H1 (cell line): ENCODE results near the gene AK2. TPM values are rescaled to one million over a fixed set of nuclear protein-coding genes. Genes with fewer than 3 reads are reported as not detected.

ENCODE experiments used
- CTCF ChIA-PET: fragments of 300-600 bp; sonication (Branson Sonifier 250); formaldehyde crosslinking; loops from one replicate; lab custom pipeline; 2021; ENCODE audit not compliant: partially characterized antibody; lab: Charles Lee
- POLR2A ChIA-PET: fragments of 300-600 bp; sonication (Branson Sonifier 250); formaldehyde crosslinking; loops from one replicate; lab custom pipeline; 2021; ENCODE audit warnings: inconsistent platforms; ENCODE audit not compliant: partially characterized antibody; lab: Charles Lee
- DNase-seq, 2 experiments: peaks; one replicate each; pipeline versions ENCODE4 v3.0.0 to v3.0.0-alpha.2; 2010 to 2022; ENCODE audit warnings: low spot score in 2 of 2, low read depth in 1 of 2, mixed read lengths in 1 of 2
- FAIRE-seq: peaks from 2 replicates; lab custom pipeline; 2011; peaks lifted over from hg19 to GRCh38; lab: Jason Lieb, UNC
- H2AFZ ChIP-seq: 2 replicates; pipeline ENCODE4 v1.8.1; 2012; ENCODE audit warnings: low read length, inconsistent platforms
- H2AK5ac ChIP-seq: 2 replicates; pipeline ENCODE4 v1.6.1; 2013; ENCODE audit warnings: low read depth, low read length
- H2BK120ac ChIP-seq: replicated peaks from 2 replicates; pipeline ENCODE3; 2013; ENCODE audit warnings: low read depth, low read length, inconsistent platforms
- H2BK12ac ChIP-seq: 2 replicates; pipeline ENCODE4 v1.6.1; 2013; ENCODE audit warnings: low read depth, low read length
- H2BK15ac ChIP-seq: 2 replicates; pipeline ENCODE4 v1.6.1; 2013; ENCODE audit warnings: low read length
- H2BK20ac ChIP-seq: 2 replicates; pipeline ENCODE4 v1.6.1; 2013; ENCODE audit warnings: low read length
- H2BK5ac ChIP-seq: 2 replicates; pipeline ENCODE4 v1.6.1; 2013; ENCODE audit warnings: low read depth, low read length
- H3K14ac ChIP-seq: 2 replicates; pipeline ENCODE4 v1.6.1; 2013; ENCODE audit warnings: inconsistent platforms; ENCODE audit not compliant: insufficient read length
- H3K18ac ChIP-seq: 2 replicates; pipeline ENCODE4 v1.6.1; 2013; ENCODE audit warnings: low read length; ENCODE audit errors: extremely low read depth
- H3K23ac ChIP-seq: 2 replicates; pipeline ENCODE4 v1.6.1; 2013; ENCODE audit warnings: inconsistent platforms; ENCODE audit not compliant: insufficient read length
- H3K23me2 ChIP-seq: 2 replicates; pipeline ENCODE4 v1.6.1; 2013; ENCODE audit warnings: low read depth, low read length
- H3K27ac ChIP-seq: 2 replicates; pipeline ENCODE4 v1.6.1; 2011; ENCODE audit warnings: low read depth, low read length, inconsistent platforms
- H3K27me3 ChIP-seq, 4 experiments: replicated peaks in 1 of 4; 1 replicate in 1 of 4; 2 replicates in 3 of 4; pipeline versions ENCODE4 v1.6.1 to v1.8.1; 2011 to 2013; ENCODE audit warnings: low read length in 3 of 4, mild to moderate bottlenecking in 3 of 4, inconsistent platforms in 2 of 4, mixed read lengths in 2 of 4, moderate library complexity in 1 of 4; ENCODE audit not compliant: control insufficient read depth in 3 of 4, insufficient read depth in 3 of 4; ENCODE audit errors: extremely low read depth in 1 of 4
- H3K36me3 ChIP-seq, 4 experiments: 2 replicates each; pipeline versions ENCODE4 v1.6.1 to v1.8.1; 2011 to 2013; ENCODE audit warnings: mild to moderate bottlenecking in 4 of 4, low read length in 3 of 4, moderate library complexity in 2 of 4, control low read depth in 1 of 4, inconsistent platforms in 1 of 4; ENCODE audit not compliant: insufficient read depth in 4 of 4, control insufficient read depth in 2 of 4
- H3K4ac ChIP-seq: replicated peaks from 2 replicates; pipeline ENCODE3; 2013; ENCODE audit warnings: low read length, low read depth, mixed read lengths, inconsistent platforms; ENCODE audit not compliant: insufficient read length
- H3K4me1 ChIP-seq, 4 experiments: replicated peaks in 1 of 4; 1 replicate in 1 of 4; 2 replicates in 3 of 4; pipeline versions ENCODE4 v1.6.1 to v1.8.1; 2011 to 2013; ENCODE audit warnings: low read length in 3 of 4, inconsistent platforms in 2 of 4, mixed read lengths in 1 of 4; ENCODE audit not compliant: insufficient read depth in 4 of 4, control insufficient read depth in 3 of 4
- H3K4me2 ChIP-seq, 2 experiments: 2 replicates each; pipeline versions ENCODE4 v1.6.1 to v1.8.1; 2011 to 2013; ENCODE audit warnings: low read depth in 2 of 2, low read length in 2 of 2, control low read depth in 1 of 2, inconsistent platforms in 1 of 2, mild to moderate bottlenecking in 1 of 2; ENCODE audit not compliant: insufficient read depth in 1 of 2
- H3K4me3 ChIP-seq, 4 experiments: fragments of 200-600, 300-600 bp in 1 of 4; sonication (generic), shearing (Covaris generic), sonication (Bioruptor Twin) in 1 of 4; 2 replicates each; pipeline versions ENCODE4 v1.5.1 to v1.8.1; 2011 to 2016; ENCODE audit warnings: low read length in 4 of 4, low read depth in 3 of 4, control low read depth in 2 of 4, inconsistent platforms in 2 of 4, mild to moderate bottlenecking in 2 of 4, mixed read lengths in 1 of 4, moderate library complexity in 1 of 4; ENCODE audit not compliant: insufficient read depth in 2 of 4; ENCODE audit errors: extremely low read depth in 1 of 4
- H3K56ac ChIP-seq: replicated peaks from 2 replicates; pipeline ENCODE3; 2013; ENCODE audit warnings: low read depth, mild to moderate bottlenecking, mixed read lengths, low read length, inconsistent platforms; ENCODE audit not compliant: insufficient read length
- H3K79me1 ChIP-seq: 2 replicates; pipeline ENCODE4 v1.6.1; 2013; ENCODE audit warnings: low read depth, low read length, control low read depth
- H3K79me2 ChIP-seq, 2 experiments: 2 replicates each; pipeline versions ENCODE4 v1.6.1 to v1.8.1; 2012 to 2013; ENCODE audit warnings: low read length in 2 of 2, mild to moderate bottlenecking in 2 of 2, inconsistent platforms in 1 of 2; ENCODE audit not compliant: insufficient read depth in 2 of 2, control insufficient read depth in 1 of 2
- H3K9ac ChIP-seq, 4 experiments: replicated peaks in 1 of 4; 1 replicate in 1 of 4; 2 replicates in 3 of 4; pipeline versions ENCODE4 v1.6.1 to v1.8.1; 2011 to 2013; ENCODE audit warnings: low read depth in 3 of 4, low read length in 3 of 4, control low read depth in 2 of 4, mild to moderate bottlenecking in 2 of 4, moderate library complexity in 2 of 4, inconsistent platforms in 1 of 4; ENCODE audit errors: extremely low read depth in 1 of 4
- H3K9me3 ChIP-seq, 2 experiments: 2 replicates each; pipeline versions ENCODE4 v1.6.1 to v1.8.1; 2012 to 2013; ENCODE audit warnings: mild to moderate bottlenecking in 2 of 2, moderate library complexity in 2 of 2, control low read depth in 1 of 2, inconsistent platforms in 1 of 2, low read depth in 1 of 2, low read length in 1 of 2, mixed read lengths in 1 of 2; ENCODE audit not compliant: insufficient read depth in 2 of 2
- H4K20me1 ChIP-seq, 2 experiments: replicated peaks in 1 of 2; 2 replicates each; pipeline versions ENCODE3 to v1.8.1; 2011 to 2013; ENCODE audit warnings: inconsistent platforms in 2 of 2, low read length in 2 of 2, mild to moderate bottlenecking in 1 of 2; ENCODE audit not compliant: insufficient read depth in 2 of 2, control insufficient read depth in 1 of 2
- H4K5ac ChIP-seq: 2 replicates; pipeline ENCODE4 v1.6.1; 2013; ENCODE audit warnings: low read length, low read depth, mixed read lengths, inconsistent platforms; ENCODE audit not compliant: insufficient read length
- H4K8ac ChIP-seq: 2 replicates; pipeline ENCODE4 v1.8.0; 2013; ENCODE audit warnings: mild to moderate bottlenecking, moderate library complexity, low read length, inconsistent platforms; ENCODE audit not compliant: insufficient read depth; ENCODE audit errors: extremely low read depth
- H4K91ac ChIP-seq: replicated peaks from 2 replicates; pipeline ENCODE3; 2013; ENCODE audit warnings: low read length, mixed read lengths, inconsistent platforms; ENCODE audit not compliant: insufficient read length
- CBX8 ChIP-seq: fragments of 300-800, 300-1000 bp; sonication (generic); IDR thresholded peaks from 2 replicates; pipeline ENCODE4 v1.7.1; 2016; ENCODE audit warnings: low read depth, low read length, borderline replicate concordance
- CEBPB ChIP-seq: IDR thresholded peaks from 2 replicates; pipeline ENCODE4 v1.6.1; 2012; ENCODE audit warnings: low read depth, low read length
- KDM4A ChIP-seq: IDR thresholded peaks from one replicate; pipeline ENCODE4 v1.7.1; 2012; ENCODE audit warnings: low read depth, mild to moderate bottlenecking, moderate library complexity, low read length, inconsistent platforms; ENCODE audit not compliant: severe bottlenecking
- PHF8 ChIP-seq: fragments of 200-600 bp; sonication (generic); conservative IDR thresholded peaks from 2 replicates; pipeline ENCODE4 v1.7.1; 2012; ENCODE audit warnings: low read depth, mild to moderate bottlenecking, inconsistent platforms, low read length, moderate library complexity
- POLR2A ChIP-seq, 2 experiments: IDR thresholded peaks; 1 replicate in 1 of 2; 2 replicates in 1 of 2; pipeline ENCODE4 v1.6.1; 2011; ENCODE audit warnings: low read depth in 2 of 2, low read length in 2 of 2, mild to moderate bottlenecking in 2 of 2; ENCODE audit errors: control extremely low read depth in 1 of 2
- POLR2AphosphoS5 ChIP-seq: IDR thresholded peaks from 2 replicates; pipeline ENCODE4 v1.6.1; 2011; ENCODE audit warnings: low read depth, low read length
- RAD21 ChIP-seq, 2 experiments: IDR thresholded peaks in 1 of 2; conservative IDR thresholded peaks in 1 of 2; 2 replicates each; pipeline ENCODE4 v1.6.1; 2011; ENCODE audit warnings: low read depth in 2 of 2, low read length in 2 of 2, improper control_type of control experiment in 1 of 2, inconsistent platforms in 1 of 2, mild to moderate bottlenecking in 1 of 2, moderate library complexity in 1 of 2
- RBBP5 ChIP-seq: IDR thresholded peaks from 2 replicates; pipeline ENCODE4 v1.7.1; 2012; ENCODE audit warnings: low read depth, mild to moderate bottlenecking, inconsistent platforms, low read length, moderate library complexity, borderline replicate concordance
- SP1 ChIP-seq: IDR thresholded peaks from 2 replicates; pipeline ENCODE4 v1.6.1; 2011; ENCODE audit warnings: low read depth, low read length
- TAF1 ChIP-seq: IDR thresholded peaks from 2 replicates; pipeline ENCODE4 v1.6.1; 2011; ENCODE audit warnings: mild to moderate bottlenecking, low read depth, low read length
- TAF7 ChIP-seq: optimal IDR thresholded peaks from 2 replicates; pipeline ENCODE3; 2011; ENCODE audit warnings: low read depth, mild to moderate bottlenecking, inconsistent platforms, low read length, moderate library complexity, borderline replicate concordance
- TBP ChIP-seq: IDR thresholded peaks from 2 replicates; pipeline ENCODE4 v1.6.1; 2011; ENCODE audit warnings: low read depth, low read length, improper control_type of control experiment
- WGBS, 2 experiments: shearing (Covaris generic) in 1 of 2; methylation state at CpG; one replicate each; pipeline versions ENCODE4 v1.1.6 to v1.1.7; 2013 to 2015; ENCODE audit warnings: low lambda C conversion rate in 2 of 2, mixed read lengths in 2 of 2, inconsistent platforms in 1 of 2, low coverage in 1 of 2, missing lambda C conversion rate in 1 of 2; ENCODE audit not compliant: insufficient replicate concordance in 2 of 2, insufficient coverage in 1 of 2, insufficient read length in 1 of 2; ENCODE audit errors: extremely low coverage in 1 of 2, missing lambda C conversion rate in 1 of 2; 5-methylcytosine and 5-hydroxymethylcytosine counted together
- polyA plus RNA-seq, 7 experiments: library from polyadenylated mRNA; depleted of rRNA in 3 of 7; stranded (reverse) in 5 of 7; unstranded in 2 of 7; fragments of >200 nt in 5 of 7; fragments of 200-250 nt in 2 of 7; gene quantifications; 1 replicate in 5 of 7; 2 replicates in 1 of 7; 4 replicates in 1 of 7; pipeline versions ENCODE4 v1.2.1 to v1.2.3, GENCODE V29; 2011 to 2013; ENCODE audit warnings: missing spikeins in 2 of 7, mixed read lengths in 2 of 7
- total RNA-seq: library from RNA; stranded (reverse); fragmentation: NEBNext Ultra II Directional; extraction: Animal tissue kit (Norgen Biotek cat#: 25700); gene quantifications from 2 replicates; pipeline ENCODE4 v1.2.1, GENCODE V29; 2021

The AK2 gene
- total and polyA plus RNA-seq, 2 of the 8 experiments (the other 6 are each of a cell fraction or from before 2014, with no cell fraction given), result 92.3 to 137 TPM

DNA sequence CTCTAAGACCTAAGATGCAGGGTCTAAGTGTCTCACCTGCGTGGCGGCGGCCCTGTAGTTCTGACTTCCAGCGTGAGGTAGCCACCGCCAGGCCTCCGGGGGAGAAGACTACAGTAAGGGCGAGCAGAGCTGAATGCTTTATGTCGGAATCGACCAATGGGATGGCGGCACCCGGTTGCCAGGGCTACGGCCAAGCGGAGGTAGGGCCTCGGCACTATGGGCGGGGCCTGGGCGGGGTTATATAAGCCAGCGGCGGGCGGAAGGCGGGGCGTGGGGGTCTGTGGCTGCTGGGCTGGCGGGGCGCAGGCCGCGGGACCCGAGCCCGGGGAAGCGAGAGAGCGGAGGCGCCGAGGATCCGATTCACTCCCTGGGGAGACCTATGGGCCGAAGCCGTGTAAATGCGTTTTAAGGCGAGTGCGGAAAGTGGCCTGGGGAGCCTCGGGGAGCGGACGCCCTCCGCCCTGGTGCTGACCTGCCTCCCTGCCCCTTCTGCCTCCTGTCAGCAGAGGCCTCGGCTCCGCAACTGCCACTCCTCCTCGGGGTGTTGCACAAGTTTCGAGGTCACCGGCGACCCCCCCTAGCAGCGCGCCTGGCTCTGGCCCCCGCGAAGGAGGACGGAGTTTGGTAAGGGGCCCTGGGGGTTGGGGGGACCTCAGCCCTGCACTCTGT, 44.3 kb upstream of the AK2 start, which contains the start of gene AZIN2:
Gene AZIN2, plus strand, starts transcription at position 269 of the 669 bp plus-strand sequence. CDS start 1,097 bp downstream, outside the sequence.
- Histone ChIP-seq H3K9me3 (no peaks in the 10 kb centered on the region), H3K79me1 (no peaks in the 10 kb centered on the region), H4K20me1 (no peaks in the 10 kb centered on the region), H2BK5ac (no peak within 1 kb of the TSS), H2BK120ac (no peak within 1 kb of the TSS), H3K56ac (no peak within 1 kb of the TSS), H3K36me3 (no peaks in the 10 kb centered on the region), H3K4me1 (peaks cover 0 to 5% (median 4%) of the 10 kb centered on the region in 4 experiments; a peak in 4 of 7 replicates), H3K27ac (no peak within 1 kb of the TSS), H3K4ac (no peak within 1 kb of the TSS), H2BK20ac (no peak within 1 kb of the TSS), H3K79me2 (no peaks in the 10 kb centered on the region), H3K18ac (no peak within 1 kb of the TSS), H2BK15ac (peak within 1 kb of the TSS; percentile 90), H4K8ac (no peak within 1 kb of the TSS), H3K27me3 (peaks cover 10 to 48% (median 37%) of the 10 kb centered on the region in 4 experiments), H3K23me2 (peaks cover 8% of the 10 kb centered on the region), H3K9ac (0 out of 7 replicates have a peak within 1 kb of the TSS, but pooled peaks of 3 of the 4 experiments have one; percentile 16 to 65 (median 28)), H3K23ac (no peak within 1 kb of the TSS), H3K4me3 (peak within 1 kb of the TSS; percentile 43 to 63 (median 58)), H3K4me2 (peak within 1 kb of the TSS; percentile 86 to 92), H2BK12ac (no peak within 1 kb of the TSS; the same call in 1 of the 2 replicates), H2AFZ (peak within 1 kb of the TSS; percentile 82; the same call in 1 of the 2 replicates), H2AK5ac (no peak within 1 kb of the TSS), H4K91ac (no peak within 1 kb of the TSS), H4K5ac (no peak within 1 kb of the TSS), H3K14ac (no peak within 1 kb of the TSS)
- peak; percentile 80 to 100 for DNase-seq
- WGBS, 2 experiments, result 3% methylated on average over 36 of the region's 52 CpGs; no CpG with 5 or more reads in 1 of the 2 experiments
- POLR2A ChIA-PET, result interaction anchor here (0.9 to 1.5 kb wide), 5 partner anchors 38 to 268 kb away, joined by 3 to 5 read pairs (median 3); partner anchors contain the start of genes S100PBP and YARS1
- FAIRE-seq, result peak; percentile 70
- CTCF ChIA-PET, result interaction anchor here (0.8 to 7.0 kb wide), 11 partner anchors 12 to 208 kb away, joined by 3 to 41 read pairs (median 5); partner anchors contain the start of gene HPCA
- TF ChIP-seq CEBPB (peak; percentile 44; the same call in 1 of the 2 replicates), TAF7 (peak; percentile 51), TAF1 (peak; percentile 81), CBX8 (no peak), KDM4A (peak; percentile 75), PHF8 (peak; percentile 56; the same call in 1 of the 2 replicates), POLR2A (IDR thresholded peaks at IDR 0.05; ENCODE audit: control extremely low read depth in 1 of 2, low read depth in 2 of 2, low read length in 2 of 2) (peak in 1 of 2 experiments; percentile 64; a peak in 2 of 3 replicates), POLR2AphosphoS5 (peak; percentile 69; the same call in 1 of the 2 replicates), SP1 (0 out of 2 replicates have a peak, but pooled peaks have one; percentile 55), RBBP5 (no peak), TBP (peak; percentile 87), RAD21 (IDR thresholded peaks at IDR 0.05 in 1 of 2, conservative IDR thresholded peaks at IDR 0.05 in 1 of 2; ENCODE audit: low read depth in 2 of 2, low read length in 2 of 2) (peak in 1 of 2 experiments; percentile 15; a peak in 1 of 4 replicates)
